NOMO-1 treated with DMSO at 0.1 percent for 48 hours (cell line): ENCODE data around the gene CCDC33.

Source experiments
- DNase-seq: peaks from one replicate; lab custom pipeline; 2025; ENCODE audit not compliant: unreplicated experiment; lab: John Stamatoyannopoulos, UW

CCDC33 gene

DNA sequence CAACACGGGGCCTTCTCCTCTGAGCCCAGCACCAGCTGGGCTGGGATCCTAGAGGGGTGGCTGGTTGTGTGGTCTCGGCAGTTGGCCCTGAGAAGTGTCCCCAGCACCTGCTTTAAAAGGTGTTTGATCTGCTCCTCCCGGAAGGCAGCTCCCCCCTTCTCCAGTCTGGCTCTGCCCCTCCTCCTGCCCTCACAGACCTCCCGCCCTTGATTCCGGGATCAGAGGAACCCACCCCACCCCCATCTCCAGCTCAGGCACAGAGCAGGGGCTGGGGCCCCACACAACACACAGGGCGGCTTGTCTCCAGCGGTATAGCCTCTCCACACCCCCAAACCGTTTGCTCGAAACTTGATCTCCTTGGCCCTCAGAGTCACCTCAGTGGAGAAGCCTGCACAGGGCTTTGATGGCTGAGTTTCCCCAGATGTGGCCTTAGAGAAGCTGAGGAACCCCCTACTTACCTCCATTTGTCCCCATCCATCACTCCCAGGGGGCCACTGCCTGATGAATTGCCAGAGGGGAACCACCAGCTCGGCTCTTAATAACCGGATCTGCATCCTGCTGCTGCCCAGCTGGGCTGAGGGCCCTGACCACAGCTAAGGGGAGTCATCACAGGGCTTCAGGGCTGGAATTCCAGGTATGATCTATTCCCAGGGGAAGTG, 27.1 kb upstream of the CCDC33 start:
- no peak for DNase-seq

DNA sequence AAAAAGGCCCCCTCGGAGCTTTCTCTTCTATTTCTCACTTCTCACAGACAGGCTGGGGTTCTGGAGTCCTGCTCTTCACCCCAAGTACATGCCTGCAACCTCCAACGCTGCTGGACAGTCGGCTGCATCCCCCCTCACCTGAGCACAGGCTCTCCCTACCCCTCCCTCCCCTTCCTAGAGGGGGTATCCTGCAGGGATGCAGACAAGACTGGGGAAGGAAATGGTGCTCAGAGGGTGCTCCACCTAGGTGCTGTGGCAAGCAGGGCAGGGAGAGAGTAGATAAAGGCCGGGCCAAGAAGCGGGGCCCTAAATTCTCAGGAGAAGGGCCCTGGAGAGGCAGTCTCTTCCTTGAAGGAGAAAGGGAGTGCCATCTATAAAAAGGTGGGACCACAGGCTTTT, 26.6 kb upstream of the CCDC33 start:
- DNase-seq: no peak

DNA sequence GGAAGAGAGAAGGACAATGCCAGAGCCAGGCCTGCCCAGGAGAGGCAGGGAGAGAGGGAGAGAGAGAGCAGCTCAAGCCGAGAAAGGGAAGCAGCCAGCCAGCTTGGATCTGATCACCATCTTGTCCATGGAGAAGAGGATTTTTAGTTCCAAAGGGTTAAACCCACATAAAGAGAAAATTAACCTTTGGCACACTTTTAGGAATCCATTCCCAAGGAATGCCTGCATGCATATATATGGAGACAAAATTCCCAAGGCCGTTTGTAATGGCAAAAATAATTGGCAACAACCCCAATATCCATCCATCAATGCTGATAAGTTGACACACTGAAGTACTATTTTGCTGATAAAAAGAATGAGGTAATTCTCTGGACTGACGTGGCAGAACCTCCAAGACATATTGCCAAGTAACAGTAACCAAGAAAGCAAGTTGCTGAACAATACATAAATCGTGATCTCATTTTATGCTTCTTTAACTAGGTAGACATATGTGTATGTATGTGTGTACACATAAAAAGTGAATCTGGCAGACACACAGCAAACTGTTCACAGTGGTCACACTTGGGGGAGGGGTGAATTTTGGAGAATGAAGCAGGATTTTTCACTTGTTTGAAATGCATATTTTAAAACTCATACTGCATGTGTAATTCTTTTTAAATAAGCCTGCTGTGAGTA, 26.0 kb upstream of the CCDC33 start:
- no peak for DNase-seq

- DNase-seq: no peak
Observed at GRCh38 chr15:74210729-74211128, 25.4 kb upstream of the CCDC33 start.

DNA sequence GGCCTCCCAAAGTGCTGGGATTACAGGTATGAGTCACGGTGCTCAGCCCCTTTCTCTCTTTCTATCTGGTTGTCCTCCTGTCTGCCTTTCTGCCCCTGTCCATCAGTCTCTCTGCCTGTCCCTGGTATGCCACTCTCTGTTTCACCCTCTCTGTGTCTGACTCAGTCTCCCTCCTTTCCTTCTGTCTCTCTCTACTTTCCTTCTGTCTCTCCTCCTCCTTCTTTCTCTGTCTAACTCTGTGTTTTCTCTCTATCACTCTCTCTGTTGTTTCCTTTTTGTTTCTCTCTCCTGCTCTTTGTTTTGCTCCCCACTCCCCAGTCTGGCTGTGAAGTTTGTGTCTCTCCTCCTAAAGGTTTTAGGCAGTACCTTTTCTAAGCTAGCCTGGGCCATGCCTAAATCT, 24.5 kb upstream of the CCDC33 start:
- DNase-seq: no peak

- DNase-seq: no peak
Observed at GRCh38 chr15:74212494-74212893, 23.6 kb upstream of the CCDC33 start.

DNA sequence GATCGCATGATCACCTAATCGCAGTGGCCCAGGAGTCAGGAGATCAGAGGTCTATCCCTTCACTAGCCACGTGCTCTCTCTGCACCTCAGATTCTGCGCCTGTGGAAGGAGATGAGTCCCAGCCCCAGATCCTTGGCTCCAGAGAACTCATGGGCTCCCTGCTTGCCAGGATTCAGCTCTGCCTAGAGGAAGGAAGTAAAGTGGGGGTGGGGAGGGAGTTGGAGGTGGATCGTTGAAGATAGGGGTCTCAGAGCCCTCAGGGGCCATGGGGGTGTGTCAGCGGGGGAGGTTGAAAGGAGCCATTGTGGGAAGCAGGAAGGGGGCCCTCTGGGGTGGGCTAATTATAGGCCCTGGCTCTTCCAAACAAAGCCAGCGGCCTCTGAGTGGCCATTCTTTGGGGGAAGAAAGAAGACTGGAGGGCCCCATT, 22.3 kb upstream of the CCDC33 start:
- no peak for DNase-seq

DNA sequence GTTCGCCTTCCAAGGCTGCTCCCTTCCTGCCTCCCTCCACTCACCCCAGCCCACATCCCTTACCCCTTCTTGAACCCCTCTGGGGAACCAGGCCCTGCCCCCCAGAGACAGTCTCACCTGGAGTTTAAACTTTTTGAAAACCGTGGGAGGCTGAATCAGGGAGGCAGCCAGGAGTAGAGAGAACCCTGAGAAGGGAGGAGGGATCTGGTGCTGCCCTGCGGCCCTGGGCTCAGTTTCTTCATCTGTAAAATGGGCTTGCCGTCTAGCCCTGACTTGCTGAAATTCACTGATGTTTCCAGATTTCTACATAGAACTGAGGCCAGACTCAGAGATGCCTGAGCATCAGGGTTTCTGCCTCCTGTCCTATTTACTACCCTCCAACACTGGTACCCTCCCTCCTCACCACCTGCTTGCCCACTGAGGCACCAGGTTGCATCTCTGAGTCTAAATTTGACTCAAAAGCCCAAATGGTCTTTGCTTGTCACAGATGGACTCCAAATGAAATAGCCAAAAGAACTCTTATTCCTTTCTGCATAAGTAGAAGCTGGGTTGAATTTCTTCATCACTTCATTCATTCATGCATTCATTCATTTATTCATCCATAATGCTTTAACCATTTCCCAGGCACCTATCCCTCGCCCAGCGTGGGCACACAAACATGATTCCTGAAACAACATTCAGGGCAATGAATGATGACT, 21.7 kb upstream of the CCDC33 start:
- no peak for DNase-seq

- no peak for DNase-seq
Observed at GRCh38 chr15:74215958-74216357, 20.2 kb upstream of the CCDC33 start.

DNA sequence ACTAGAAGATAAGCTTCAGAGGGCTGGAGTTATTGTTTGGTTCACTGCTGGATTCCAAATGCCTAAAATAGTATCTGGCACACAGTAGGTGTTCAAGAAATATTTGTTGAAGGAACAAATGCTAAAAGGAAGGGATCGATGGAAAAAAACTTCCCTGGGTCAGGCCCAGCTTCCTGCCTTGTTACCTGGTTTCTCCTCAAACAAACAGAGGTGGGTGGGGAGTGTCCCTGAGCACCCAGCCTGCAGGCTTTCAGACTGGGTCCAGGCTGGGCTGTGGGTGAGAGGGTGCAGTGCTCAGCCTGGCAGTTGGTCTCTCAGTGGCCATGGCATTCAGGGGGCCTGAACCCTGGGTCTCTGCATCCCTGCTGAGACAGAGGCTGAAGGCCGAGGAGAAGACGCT, 19.2 kb upstream of the CCDC33 start:
- no peak for DNase-seq

GRCh38 chr15:74217907-74218885, 17.9 kb upstream of the CCDC33 start:
- no peak for DNase-seq

- DNase-seq: no peak
Observed at GRCh38 chr15:74220475-74221248, 15.5 kb upstream of the CCDC33 start.

GRCh38 chr15:74221399-74222239, 14.5 kb upstream of the CCDC33 start:
- DNase-seq: no peak

GRCh38 chr15:74222240-74223119, 13.6 kb upstream of the CCDC33 start:
- DNase-seq: no peak

- DNase-seq: no peak
Observed at GRCh38 chr15:74225928-74226327, 10.2 kb upstream of the CCDC33 start.

GRCh38 chr15:74226761-74227540, 9.2 kb upstream of the CCDC33 start:
- no peak for DNase-seq

- DNase-seq: no peak
Observed at GRCh38 chr15:74227968-74228722, 8.0 kb upstream of the CCDC33 start.
